Liver (tissue), 3 donors: ENCODE data around the gene SOX21.

Experiments
- CTCF ChIP-seq: fragments of 150-350 bp; IDR thresholded peaks from 2 replicates; pipeline ENCODE4 v1.5.1; 2017; ENCODE audit warnings: improper control_type of control experiment, low read depth, low read length; ENCODE audit not compliant: missing input control
- EGR1 ChIP-seq, 2 donors: IDR thresholded peaks; 2 replicates each; pipeline ENCODE4 v1.6.1; 2016 to 2018; ENCODE audit warnings: antibody characterized with exemption in 2 of 2, low read depth in 2 of 2
- GABPA ChIP-seq, 2 donors: IDR thresholded peaks in 1 of 2; conservative IDR thresholded peaks in 1 of 2; 2 replicates each; pipeline ENCODE4 v1.6.1; 2016; ENCODE audit warnings: antibody characterized with exemption in 2 of 2, mild to moderate bottlenecking in 1 of 2, moderate library complexity in 1 of 2
- HNF4G ChIP-seq: IDR thresholded peaks from 2 replicates; pipeline ENCODE4 v1.6.1; 2016; ENCODE audit warnings: antibody characterized with exemption
- JUND ChIP-seq, 2 donors: IDR thresholded peaks; 2 replicates each; pipeline ENCODE4 v1.6.1; 2016; ENCODE audit warnings: antibody characterized with exemption in 2 of 2
- MAX ChIP-seq: IDR thresholded peaks from 2 replicates; pipeline ENCODE4 v1.6.1; 2016; ENCODE audit warnings: antibody characterized with exemption
- RAD21 ChIP-seq, 2 donors: IDR thresholded peaks; 2 replicates each; pipeline ENCODE4 v1.6.1; 2016; ENCODE audit warnings: antibody characterized with exemption in 2 of 2, mild to moderate bottlenecking in 2 of 2
- REST ChIP-seq: IDR thresholded peaks from 2 replicates; pipeline ENCODE4 v1.6.1; 2016; ENCODE audit warnings: antibody characterized with exemption, mild to moderate bottlenecking
- TAF1 ChIP-seq: conservative IDR thresholded peaks from 2 replicates; pipeline ENCODE4 v1.6.1; 2016; ENCODE audit warnings: antibody characterized with exemption, mild to moderate bottlenecking
- donor health status: healthy.
- donor health status: healthy.

GRCh38 chr13:94682229-94682628, 30.1 kb downstream of the SOX21 start:
- TF ChIP-seq CTCF (no peak), GABPA (IDR thresholded peaks at IDR 0.05 in 1 of 2, conservative IDR thresholded peaks at IDR 0.05 in 1 of 2) (no peak), JUND (IDR thresholded peaks at IDR 0.05) (no peak), REST (no peak), EGR1 (IDR thresholded peaks at IDR 0.05; ENCODE audit: low read depth in 2 of 2) (no peak), TAF1 (no peak), MAX (no peak), HNF4G (no peak), RAD21 (IDR thresholded peaks at IDR 0.05) (no peak)
